Gastrocnemius medialis (tissue), 4 donors: ENCODE results near the gene CLMN.

ENCODE experiments used
- CTCF ChIP-seq, 5 experiments: fragments of 450-650 bp in 3 of 5; fragments of 200-600 bp in 2 of 5; sonication (generic) in 2 of 5; IDR thresholded peaks in 4 of 5; conservative IDR thresholded peaks in 1 of 5; 1 replicate in 4 of 5; 2 replicates in 1 of 5; pipeline ENCODE4 v1.5.1; 2016 to 2019; ENCODE audit warnings: antibody characterized with exemption in 5 of 5, mild to moderate bottlenecking in 3 of 5, moderate library complexity in 3 of 5
- POLR2A ChIP-seq, 2 donors: fragments of 450-650 bp; IDR thresholded peaks; one replicate each; pipeline ENCODE4 v1.6.1; 2017; ENCODE audit warnings: antibody characterized with exemption in 2 of 2, mild to moderate bottlenecking in 2 of 2, moderate library complexity in 2 of 2

DNA sequence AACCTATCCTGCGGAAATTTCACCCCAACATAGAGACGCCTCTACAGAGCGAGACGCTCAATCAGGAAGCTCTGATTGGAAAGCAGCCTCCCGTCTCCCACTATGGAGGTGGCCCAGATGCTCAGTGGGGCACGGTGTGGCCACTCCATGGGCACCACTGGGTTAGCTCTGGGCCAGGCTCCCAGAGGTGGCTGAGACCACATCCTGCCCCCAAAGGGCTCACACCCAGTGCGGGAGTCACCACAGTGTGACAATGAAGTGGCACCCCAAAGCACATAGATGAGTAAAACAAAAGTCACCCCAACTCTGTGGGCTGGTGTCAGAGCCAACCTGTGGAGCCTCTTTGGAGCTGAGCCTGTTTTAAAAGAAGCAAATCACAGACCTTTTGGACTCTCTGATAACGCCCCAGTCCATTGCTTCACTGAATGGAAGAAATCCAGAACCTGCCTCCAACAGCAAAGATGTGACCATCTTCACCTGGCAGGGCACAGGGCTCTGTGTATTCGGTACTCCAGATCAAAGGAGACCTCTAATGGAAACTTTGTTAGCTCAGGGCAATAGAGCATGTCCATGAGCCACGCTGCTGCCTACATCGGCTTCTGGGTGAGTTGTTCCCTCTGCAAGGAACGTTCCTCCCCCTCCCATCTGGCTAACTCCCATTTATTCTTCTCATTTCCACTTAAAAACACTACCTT lies 19.6 kb downstream of the CLMN start:
- no peak for TF ChIP-seq POLR2A (IDR thresholded peaks at IDR 0.05)
- no peak for TF ChIP-seq CTCF (IDR thresholded peaks at IDR 0.05 in 4 of 5, conservative IDR thresholded peaks at IDR 0.05 in 1 of 5)
